GM19193 (cell line): ENCODE measurements around the gene ZNF366.

Source experiments
- POLR2A ChIP-seq: IDR thresholded peaks from 4 replicates; pipeline ENCODE4 v1.6.1; 2011; ENCODE audit not compliant: insufficient read depth, insufficient read length; ENCODE audit errors: extremely low read depth

Gene ZNF366

GRCh38 chr5:72507231-72507906, at the start of gene ZNF366:
TSS of gene ZNF366 (minus strand) at chr5:72507410. CDS start at chr5:72461496, 45,914 bp downstream.
- no peak for TF ChIP-seq POLR2A

GRCh38 chr5:72556351-72557166, 49.3 kb upstream of the ZNF366 start:
- TF ChIP-seq POLR2A: no peak

GRCh38 chr5:72555871-72556270, 48.7 kb upstream of the ZNF366 start:
- TF ChIP-seq POLR2A: no peak

- no peak for TF ChIP-seq POLR2A
Observed at GRCh38 chr5:72554897-72555296, 47.7 kb upstream of the ZNF366 start.

- no peak for TF ChIP-seq POLR2A
Observed at GRCh38 chr5:72552041-72552557, 44.9 kb upstream of the ZNF366 start.

- no peak for TF ChIP-seq POLR2A
Observed at GRCh38 chr5:72550595-72550994, 43.4 kb upstream of the ZNF366 start.

- no peak for TF ChIP-seq POLR2A
Observed at GRCh38 chr5:72543811-72544210, 36.6 kb upstream of the ZNF366 start.

- no peak for TF ChIP-seq POLR2A
Observed at GRCh38 chr5:72543365-72543764, 36.2 kb upstream of the ZNF366 start.

- TF ChIP-seq POLR2A: no peak
Observed at GRCh38 chr5:72542695-72543094, 35.5 kb upstream of the ZNF366 start.

- TF ChIP-seq POLR2A: no peak
Observed at GRCh38 chr5:72541501-72542225, 34.5 kb upstream of the ZNF366 start.

GRCh38 chr5:72540759-72541438, 33.7 kb upstream of the ZNF366 start:
- TF ChIP-seq POLR2A: no peak

GRCh38 chr5:72539726-72540125, 32.5 kb upstream of the ZNF366 start:
- no peak for TF ChIP-seq POLR2A

GRCh38 chr5:72539038-72539437, 31.8 kb upstream of the ZNF366 start:
- TF ChIP-seq POLR2A: no peak

GRCh38 chr5:72537166-72537565, 30.0 kb upstream of the ZNF366 start:
- TF ChIP-seq POLR2A: no peak

GRCh38 chr5:72531496-72532190, 24.4 kb upstream of the ZNF366 start:
- no peak for TF ChIP-seq POLR2A

- no peak for TF ChIP-seq POLR2A
Observed at GRCh38 chr5:72530196-72530595, 23.0 kb upstream of the ZNF366 start.
